Nephron progenitor cell (in vitro differentiated cells): ENCODE measurements around the gene SYT1.

ENCODE experiments used
- DNase-seq: peaks from one replicate; pipeline ENCODE4 v3.0.0; 2021
- H3K27ac Mint-ChIP-seq: 2 replicates; pipeline ENCODE4 v1.8.0; 2021; ENCODE audit warnings: mild to moderate bottlenecking, moderate library complexity, mixed read lengths
- H3K27me3 Mint-ChIP-seq: 2 replicates; pipeline ENCODE4 v1.8.0; 2021; ENCODE audit warnings: mild to moderate bottlenecking, low read depth, mixed read lengths; ENCODE audit not compliant: poor library complexity
- H3K36me3 Mint-ChIP-seq: 2 replicates; pipeline ENCODE4 v1.8.0; 2021; ENCODE audit warnings: low read depth, mixed read lengths
- H3K4me1 Mint-ChIP-seq: 2 replicates; pipeline ENCODE4 v1.8.0; 2021; ENCODE audit warnings: mixed read lengths
- H3K4me3 Mint-ChIP-seq: 2 replicates; pipeline ENCODE4 v1.8.0; 2021; ENCODE audit warnings: mild to moderate bottlenecking, moderate library complexity, mixed read lengths
- H3K9me3 Mint-ChIP-seq: 2 replicates; pipeline ENCODE4 v1.8.0; 2021; ENCODE audit warnings: mild to moderate bottlenecking, moderate library complexity, mixed read lengths
- TF ChIP-seq, protein P1 (sequence below): fragments of 200-600 bp; sonication (generic); IDR thresholded peaks from 2 replicates; pipeline ENCODE4 v1.5.0; 2021; ENCODE audit warnings: antibody characterized with exemption

Gene SYT1

DNA sequence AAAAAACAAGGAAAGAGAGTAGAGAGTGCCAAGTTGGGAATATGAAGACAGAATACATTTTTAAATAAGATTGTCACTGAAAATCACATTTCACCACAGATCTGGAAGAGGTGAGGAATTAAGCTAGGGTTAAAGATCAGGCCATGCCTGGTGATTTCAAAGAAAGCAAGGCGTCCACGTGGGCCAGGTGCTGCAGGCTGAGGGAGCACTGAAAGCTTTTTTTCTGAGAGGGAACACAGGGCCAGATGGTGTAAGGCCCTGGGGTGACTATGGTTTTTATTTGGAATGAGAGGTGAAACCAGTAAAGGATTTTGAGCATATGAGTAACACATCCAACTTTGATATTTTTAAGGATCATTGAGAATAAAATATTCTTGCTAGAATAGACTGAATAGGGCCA is 20.9 kb downstream of the SYT1 start:
- DNase-seq = no peak
- Mint-ChIP-seq H3K36me3 (no peaks in the 10 kb centered on the region), H3K27ac (no peak overlapping the region), H3K4me1 (peaks cover 9% of the 10 kb centered on the region), H3K4me3 (no peak overlapping the region), H3K27me3 (no peaks in the 10 kb centered on the region), H3K9me3 (no peaks in the 10 kb centered on the region)
- TF ChIP-seq, protein P1, sequence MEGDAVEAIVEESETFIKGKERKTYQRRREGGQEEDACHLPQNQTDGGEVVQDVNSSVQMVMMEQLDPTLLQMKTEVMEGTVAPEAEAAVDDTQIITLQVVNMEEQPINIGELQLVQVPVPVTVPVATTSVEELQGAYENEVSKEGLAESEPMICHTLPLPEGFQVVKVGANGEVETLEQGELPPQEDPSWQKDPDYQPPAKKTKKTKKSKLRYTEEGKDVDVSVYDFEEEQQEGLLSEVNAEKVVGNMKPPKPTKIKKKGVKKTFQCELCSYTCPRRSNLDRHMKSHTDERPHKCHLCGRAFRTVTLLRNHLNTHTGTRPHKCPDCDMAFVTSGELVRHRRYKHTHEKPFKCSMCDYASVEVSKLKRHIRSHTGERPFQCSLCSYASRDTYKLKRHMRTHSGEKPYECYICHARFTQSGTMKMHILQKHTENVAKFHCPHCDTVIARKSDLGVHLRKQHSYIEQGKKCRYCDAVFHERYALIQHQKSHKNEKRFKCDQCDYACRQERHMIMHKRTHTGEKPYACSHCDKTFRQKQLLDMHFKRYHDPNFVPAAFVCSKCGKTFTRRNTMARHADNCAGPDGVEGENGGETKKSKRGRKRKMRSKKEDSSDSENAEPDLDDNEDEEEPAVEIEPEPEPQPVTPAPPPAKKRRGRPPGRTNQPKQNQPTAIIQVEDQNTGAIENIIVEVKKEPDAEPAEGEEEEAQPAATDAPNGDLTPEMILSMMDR = no peak

DNA sequence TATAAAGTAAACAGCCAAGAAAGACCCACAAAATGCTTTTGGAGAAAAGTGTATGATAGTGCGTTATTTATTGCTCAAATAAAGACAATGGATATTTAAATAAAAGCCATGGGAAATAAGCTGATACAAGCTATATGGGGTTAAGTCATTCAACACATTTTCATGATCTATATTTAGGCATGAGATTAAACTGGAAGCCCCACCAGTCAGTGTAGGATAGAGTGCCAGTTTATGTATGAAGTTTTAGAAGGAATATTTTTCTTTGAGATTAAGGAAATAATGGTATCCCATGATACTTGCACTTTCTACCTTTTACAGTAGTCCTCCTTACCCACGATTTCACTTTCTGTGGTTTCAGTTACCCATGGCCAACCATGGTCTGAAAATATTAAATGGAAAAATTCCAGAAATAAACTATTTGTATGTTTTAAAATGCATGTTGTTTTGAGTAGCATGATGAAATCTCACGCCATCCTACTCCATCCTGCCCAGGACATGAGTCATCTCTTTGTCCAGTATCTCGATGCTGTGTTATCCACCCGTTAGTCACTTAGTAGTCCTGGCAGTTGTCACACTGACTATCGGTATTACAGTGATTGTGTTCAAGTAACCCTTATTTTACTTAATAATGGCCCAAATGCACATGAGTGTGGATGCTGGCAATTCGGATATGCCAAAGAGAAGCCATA is 22.3 kb downstream of the SYT1 start:
- Mint-ChIP-seq H3K4me1 (peaks cover 20% of the 10 kb centered on the region), H3K9me3 (no peaks in the 10 kb centered on the region), H3K27me3 (no peaks in the 10 kb centered on the region), H3K4me3 (no peak overlapping the region), H3K27ac (no peak overlapping the region), H3K36me3 (no peaks in the 10 kb centered on the region)
- no peak for DNase-seq
- TF ChIP-seq, protein P1 = no peak

DNA sequence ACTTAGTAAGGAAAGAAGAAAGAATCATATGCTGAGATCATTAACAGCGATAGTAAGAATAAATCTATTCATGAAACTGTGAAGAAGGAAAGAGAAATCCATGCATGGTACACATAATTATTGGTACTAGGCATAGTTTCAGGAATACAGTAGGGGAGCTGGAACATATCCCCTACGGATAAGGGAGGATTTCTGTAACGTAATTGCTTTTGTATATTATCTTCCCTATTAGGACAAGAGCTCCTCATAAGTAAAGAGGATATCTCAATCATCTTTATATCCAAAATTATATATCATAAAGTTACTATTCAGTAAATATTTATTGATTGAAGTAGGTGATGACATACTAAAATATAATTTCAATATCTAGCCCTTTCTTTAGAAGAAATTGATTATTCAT is 22.9 kb downstream of the SYT1 start:
- no peak overlapping the region for H3K27ac Mint-ChIP-seq
- TF ChIP-seq, protein P1 = no peak
- no peak overlapping the region for H3K4me3 Mint-ChIP-seq
- H3K4me1 Mint-ChIP-seq = peaks cover 23% of the 10 kb centered on the region
- no peaks in the 10 kb centered on the region for H3K9me3 Mint-ChIP-seq
- DNase-seq = no peak
- no peaks in the 10 kb centered on the region for H3K36me3 Mint-ChIP-seq
- no peaks in the 10 kb centered on the region for H3K27me3 Mint-ChIP-seq

DNA sequence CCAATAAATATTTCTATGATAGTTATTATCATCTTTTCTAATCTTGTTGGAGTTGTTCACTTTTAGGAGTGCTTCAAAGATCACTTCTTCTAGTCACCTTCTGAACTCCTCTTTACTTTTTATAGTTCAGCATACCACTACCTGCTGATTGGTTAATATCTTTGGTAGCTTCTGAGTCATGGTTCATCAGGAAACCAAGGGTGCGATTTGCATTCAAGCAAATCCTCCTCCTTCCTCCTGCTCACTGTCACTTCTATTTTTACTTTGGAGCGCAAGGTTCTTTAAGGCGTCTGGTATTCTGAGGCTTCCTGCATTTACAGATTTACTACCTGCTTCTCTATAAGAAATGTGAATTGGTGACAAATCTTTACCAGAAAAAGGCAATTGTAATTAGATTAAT is 24.0 kb downstream of the SYT1 start:
- Mint-ChIP-seq H3K27ac (peak overlapping the region; percentile 64), H3K4me1 (peaks cover 23% of the 10 kb centered on the region), H3K4me3 (no peak overlapping the region), H3K36me3 (no peaks in the 10 kb centered on the region), H3K9me3 (no peaks in the 10 kb centered on the region), H3K27me3 (no peaks in the 10 kb centered on the region)
- no peak for DNase-seq
- TF ChIP-seq, protein P1 = no peak

DNA sequence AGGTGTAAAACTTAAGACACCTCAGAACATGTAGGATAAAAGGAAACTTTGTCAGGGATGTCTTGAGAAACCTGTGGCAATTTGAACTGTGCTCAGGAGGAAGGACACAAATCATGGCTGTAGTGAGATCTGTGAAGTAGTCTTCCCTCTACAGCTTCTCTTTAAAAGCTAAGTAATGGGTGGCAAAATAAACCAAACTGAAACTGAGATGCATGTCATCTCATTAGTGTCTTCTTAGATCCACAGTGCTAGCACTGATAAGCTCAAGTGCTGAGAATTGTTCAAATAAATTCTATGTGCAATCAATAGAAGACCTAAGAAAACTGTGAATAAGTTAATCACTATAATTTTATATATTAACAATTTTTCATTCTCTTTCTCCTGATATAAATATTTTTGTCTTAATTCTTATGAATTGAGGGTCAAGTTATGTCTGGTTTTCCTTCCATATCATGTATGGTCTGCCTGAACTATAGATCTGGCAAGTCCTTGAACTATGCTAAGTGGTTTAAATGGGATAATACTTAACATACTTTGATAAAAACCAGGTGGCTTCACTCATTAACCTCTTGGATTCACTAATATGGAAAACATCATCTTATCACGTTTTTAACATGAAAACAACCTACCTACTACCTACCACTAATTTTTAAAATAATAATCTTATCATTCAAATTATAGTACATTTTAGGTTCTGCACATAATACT is 27.2 kb downstream of the SYT1 start:
- Mint-ChIP-seq H3K27me3 (no peaks in the 10 kb centered on the region), H3K4me1 (peaks cover 23% of the 10 kb centered on the region), H3K36me3 (no peaks in the 10 kb centered on the region), H3K4me3 (no peak overlapping the region), H3K27ac (peak overlapping the region; percentile 79), H3K9me3 (no peaks in the 10 kb centered on the region)
- no peak for DNase-seq
- TF ChIP-seq, protein P1 = no peak

DNA sequence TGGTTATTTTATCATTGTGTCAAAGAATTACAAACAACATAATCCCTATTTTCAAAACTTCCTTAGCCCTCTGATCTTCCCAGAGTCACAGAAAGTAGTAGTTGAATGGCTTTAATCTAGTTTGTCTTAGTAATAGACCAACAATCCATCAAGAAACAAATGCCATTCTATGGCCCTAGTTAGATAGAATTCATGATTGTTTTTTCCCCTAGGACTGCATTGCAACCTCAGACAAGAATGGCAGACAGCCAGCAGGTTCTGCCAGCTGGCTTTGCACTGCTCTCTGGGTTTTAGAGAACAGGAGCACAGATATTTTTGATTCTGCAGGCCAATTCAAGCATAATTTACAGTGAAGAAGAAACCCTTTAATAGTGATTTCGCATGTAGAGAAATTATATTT is 33.8 kb downstream of the SYT1 start:
- TF ChIP-seq, protein P1 = no peak
- H3K27me3 Mint-ChIP-seq = no peaks in the 10 kb centered on the region
- peak overlapping the region; percentile 54 for H3K27ac Mint-ChIP-seq

More for the DNA sequence above, 33.8 kb downstream of the SYT1 start:
- no peaks in the 10 kb centered on the region for H3K36me3 Mint-ChIP-seq
- no peaks in the 10 kb centered on the region for H3K9me3 Mint-ChIP-seq
- no peak overlapping the region for H3K4me3 Mint-ChIP-seq
- no peaks in the 10 kb centered on the region for H3K4me1 Mint-ChIP-seq
- no peak for DNase-seq
